HepG2 (cell line): ENCODE results near the gene STK32C. TPM values are rescaled to one million over a fixed set of nuclear protein-coding genes. Genes with fewer than 3 reads are reported as not detected.

Experiments used
- ATAC-seq: fragments of 200-7000 bp; cut with Tn5 transposase; 3 replicates; pipeline ENCODE4 v1.9.1; 2020; ENCODE audit warnings: mild to moderate bottlenecking, moderate library complexity
- BruUV-seq: library from RNA; stranded (reverse); fragments of 400-500 nt; replicated peaks from 2 replicates; lab custom pipeline; 2021; lab: Mats Ljungman, UMichigan
- CTCF ChIA-PET: fragments of 300-600 bp; formaldehyde crosslinking; extraction: SDS; loops from one replicate; lab custom pipeline; 2021; ENCODE audit warnings: low total read pairs, inconsistent platforms, low intra/inter-chr PET ratio; lab: Yijun Ruan, JAX
- POLR2A ChIA-PET: fragments of 350-600 bp; sonication (Branson Sonifier 250); formaldehyde crosslinking; loops from one replicate; lab custom pipeline; 2020; ENCODE audit warnings: antibody characterized with exemption, inconsistent platforms; lab: Yijun Ruan, JAX
- DNase-seq: peaks from one replicate; pipeline ENCODE4 v3.0.0-alpha.2; 2015; ENCODE audit warnings: low spot score
- FAIRE-seq: peaks from 3 replicates; lab custom pipeline; 2011; peaks lifted over from hg19 to GRCh38; lab: Jason Lieb, UNC
- H2AFZ ChIP-seq: one replicate; pipeline ENCODE4 v1.6.1; 2011; ENCODE audit warnings: low read length, inconsistent platforms
- H3K27ac ChIP-seq: fragments of 300-600 bp; 3 replicates; pipeline ENCODE4 v1.8.0; 2011; ENCODE audit warnings: mixed run types, mild to moderate bottlenecking, mixed read lengths, low read length, inconsistent platforms; ENCODE audit not compliant: insufficient read depth; ENCODE audit errors: extremely low read length
- H3K27me3 ChIP-seq, 2 experiments: fragments of 200-600 bp in 1 of 2; 2 replicates in 1 of 2; 3 replicates in 1 of 2; pipeline versions ENCODE4 v1.6.0 to v1.8.0; 2011; ENCODE audit warnings: low read length in 2 of 2, mild to moderate bottlenecking in 2 of 2, moderate library complexity in 2 of 2, inconsistent platforms in 1 of 2; ENCODE audit not compliant: insufficient read depth in 2 of 2, control insufficient read depth in 1 of 2
- H3K36me3 ChIP-seq, 2 experiments: fragments of 200-600 bp in 1 of 2; replicated peaks in 1 of 2; 2 replicates in 1 of 2; 3 replicates in 1 of 2; pipeline versions ENCODE4 v1.5.1 to v1.8.0; 2011; ENCODE audit warnings: low read length in 2 of 2, inconsistent platforms in 1 of 2; ENCODE audit not compliant: insufficient read depth in 2 of 2, control insufficient read depth in 1 of 2
- H3K4me1 ChIP-seq: 2 replicates; pipeline ENCODE4 v1.5.1; 2012; ENCODE audit warnings: low read length, inconsistent platforms; ENCODE audit not compliant: insufficient read depth
- H3K4me2 ChIP-seq: 2 replicates; pipeline ENCODE4 v1.6.0; 2011; ENCODE audit warnings: low read depth, low read length, inconsistent platforms
- H3K4me3 ChIP-seq, 3 experiments: fragments of 200-600 bp in 1 of 3; sonication (generic), shearing (Covaris generic) in 1 of 3; replicated peaks in 1 of 3; 2 replicates each; pipeline ENCODE4 v1.5.1; 2011 to 2016; ENCODE audit warnings: low read length in 3 of 3, inconsistent platforms in 2 of 3, low read depth in 2 of 3, mild to moderate bottlenecking in 2 of 3, control low read depth in 1 of 3, mixed read lengths in 1 of 3; ENCODE audit not compliant: insufficient read depth in 1 of 3
- H3K79me2 ChIP-seq: one replicate; pipeline ENCODE4 v1.6.1; 2011; ENCODE audit warnings: low read length, inconsistent platforms; ENCODE audit not compliant: insufficient read depth
- H3K9ac ChIP-seq: 2 replicates; pipeline ENCODE4 v1.6.0; 2011; ENCODE audit warnings: mild to moderate bottlenecking, low read depth, low read length, inconsistent platforms; ENCODE audit not compliant: insufficient read depth
- H3K9me3 ChIP-seq: 2 replicates; pipeline ENCODE4 v1.5.1; 2012; ENCODE audit warnings: mild to moderate bottlenecking, low read length
- H4K20me1 ChIP-seq: 2 replicates; pipeline ENCODE4 v1.6.0; 2011; ENCODE audit warnings: inconsistent platforms, mild to moderate bottlenecking, low read length, moderate library complexity; ENCODE audit not compliant: insufficient read depth
- NKX3-1 ChIP-seq: sonication (generic); formaldehyde crosslinking; IDR thresholded peaks from 2 replicates; pipeline ENCODE4 v1.5.0; 2020; ENCODE audit warnings: missing genetic modification reagents
- NONO ChIP-seq, 2 experiments: fragments of 450-650 bp in 1 of 2; sonication (generic) in 1 of 2; formaldehyde crosslinking in 1 of 2; IDR thresholded peaks in 1 of 2; conservative IDR thresholded peaks in 1 of 2; 2 replicates each; pipeline versions ENCODE4 v1.6.1 to v1.8.0; 2017 to 2022; ENCODE audit warnings: mild to moderate bottlenecking in 1 of 2, missing genetic modification reagents in 1 of 2, moderate library complexity in 1 of 2
- TMF1 ChIP-seq: sonication (generic); formaldehyde crosslinking; IDR thresholded peaks from 2 replicates; pipeline ENCODE4 v1.8.1; 2022; ENCODE audit warnings: low read depth, missing genetic modification reagents
- ZBTB3 ChIP-seq: sonication (generic); formaldehyde crosslinking; IDR thresholded peaks from 2 replicates; pipeline ENCODE4 v1.4.0; 2020; ENCODE audit warnings: low read depth, mild to moderate bottlenecking, moderate library complexity, missing genetic modification reagents, borderline replicate concordance
- ZNF281 ChIP-seq: sonication (generic); formaldehyde crosslinking; IDR thresholded peaks from 2 replicates; pipeline ENCODE4 v1.4.0; 2020; ENCODE audit warnings: missing genetic modification reagents, borderline replicate concordance
- ZNF761 ChIP-seq: sonication (generic); formaldehyde crosslinking; conservative IDR thresholded peaks from 2 replicates; pipeline ENCODE4 v1.4.0; 2020; ENCODE audit warnings: mild to moderate bottlenecking, missing genetic modification reagents
- WGBS: methylation state at CpG from one replicate; pipeline ENCODE4 v1.1.6; 2017; ENCODE audit warnings: low lambda C conversion rate; 5-methylcytosine and 5-hydroxymethylcytosine counted together
- in situ Hi-C: cut with HindIII; loops from 2 replicates; pipeline ENCODE4 v1.10.0; 2017; ENCODE audit warnings: low pct_unique_long_range_greater_than_20kb; ENCODE audit not compliant: extremely low pct_ligation_motif_present
- intact Hi-C: fragments of 100-400 bp; cut with micrococcal nuclease; formaldehyde crosslinking; loops from one replicate; pipeline ENCODE4 v1.10.0; 2022; ENCODE audit not compliant: unreplicated experiment
- polyA plus RNA-seq, 8 experiments: library from polyadenylated mRNA; depleted of rRNA in 3 of 8; stranded (reverse) in 7 of 8; unstranded in 1 of 8; fragments of >200 nt; fragmentation: Illumina TruSeq in 4 of 8; extraction: Trizol in 4 of 8; gene quantifications; 2 replicates each; pipeline versions ENCODE4 v1.2.1 to v1.2.3, GENCODE V29; 2011 to 2016; ENCODE audit warnings: low read depth in 4 of 8, missing spikeins in 1 of 8, mixed read lengths in 1 of 8; ENCODE audit not compliant: insufficient read depth in 1 of 8
- total RNA-seq, 5 experiments: library from RNA; depleted of rRNA; stranded (reverse); fragments of >200 nt; fragmentation: Illumina TruSeq; extraction: Trizol; gene quantifications; 2 replicates each; pipeline ENCODE4 v1.2.3, GENCODE V29; 2016; ENCODE audit warnings: low read depth in 1 of 5
- TF ChIP-seq, protein P1 (sequence below), 2 experiments: fragments of 450-650 bp in 1 of 2; sonication (generic) in 1 of 2; formaldehyde crosslinking in 1 of 2; IDR thresholded peaks; 2 replicates each; pipeline versions ENCODE4 v1.6.1 to v1.8.0; 2016 to 2022; ENCODE audit warnings: antibody characterized with exemption in 1 of 2, mild to moderate bottlenecking in 1 of 2, missing genetic modification reagents in 1 of 2

STK32C gene
- total and polyA plus RNA-seq, 2 of the 13 experiments (the other 11 are each of a cell fraction or from before 2014, with no cell fraction given) = 10.9 to 19.4 TPM

DNA sequence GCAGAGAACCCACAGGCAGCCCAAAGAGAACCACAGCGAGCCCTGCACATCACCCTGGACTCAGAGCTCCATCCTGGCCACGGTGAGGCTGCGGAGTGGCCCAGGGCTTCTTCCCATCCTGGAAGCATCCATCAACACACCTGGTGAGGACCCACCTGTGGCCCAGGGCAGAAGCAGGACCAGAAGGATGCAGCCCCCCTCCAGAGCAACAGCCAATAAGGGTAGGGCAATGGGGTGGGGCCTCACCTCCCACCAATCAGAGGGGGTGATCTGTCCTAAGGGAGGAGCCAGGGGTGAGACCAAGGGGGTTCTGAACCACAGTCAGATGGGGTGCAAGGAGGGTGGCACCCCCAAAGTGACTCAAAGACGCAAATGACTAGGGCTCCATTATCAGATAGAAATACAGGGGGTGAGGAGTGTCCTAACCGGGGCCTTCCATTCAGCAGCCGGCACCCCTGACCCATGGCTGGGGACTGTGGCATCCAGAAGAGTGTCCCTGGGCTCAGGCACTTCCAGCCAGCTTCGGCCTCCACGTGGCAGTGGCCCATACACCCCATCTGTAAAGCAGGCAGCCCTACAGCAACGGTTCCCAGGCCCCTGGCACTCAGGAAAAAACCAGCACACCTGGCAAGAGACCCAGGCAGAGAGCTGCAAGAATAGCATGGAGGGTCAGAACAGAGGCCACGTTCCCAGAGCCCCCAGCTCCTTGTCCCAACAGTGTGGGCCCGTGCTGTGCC lies 36.9 kb downstream of the STK32C start (continued):
- TF ChIP-seq ZNF281 = no peak
- TF ChIP-seq NONO (IDR thresholded peaks at IDR 0.05) = no peak
- TF ChIP-seq NONO (CRISPR knock-in tag; conservative IDR thresholded peaks at IDR 0.05) = no peak
- no peak for TF ChIP-seq ZNF761 (CRISPR knock-in tag)

GRCh38 chr10:132270256-132270655 lies 37.5 kb downstream of the STK32C start:
- intact Hi-C loops = no loop called here
- CTCF ChIA-PET = no interaction called here
- TF ChIP-seq, protein P1, sequence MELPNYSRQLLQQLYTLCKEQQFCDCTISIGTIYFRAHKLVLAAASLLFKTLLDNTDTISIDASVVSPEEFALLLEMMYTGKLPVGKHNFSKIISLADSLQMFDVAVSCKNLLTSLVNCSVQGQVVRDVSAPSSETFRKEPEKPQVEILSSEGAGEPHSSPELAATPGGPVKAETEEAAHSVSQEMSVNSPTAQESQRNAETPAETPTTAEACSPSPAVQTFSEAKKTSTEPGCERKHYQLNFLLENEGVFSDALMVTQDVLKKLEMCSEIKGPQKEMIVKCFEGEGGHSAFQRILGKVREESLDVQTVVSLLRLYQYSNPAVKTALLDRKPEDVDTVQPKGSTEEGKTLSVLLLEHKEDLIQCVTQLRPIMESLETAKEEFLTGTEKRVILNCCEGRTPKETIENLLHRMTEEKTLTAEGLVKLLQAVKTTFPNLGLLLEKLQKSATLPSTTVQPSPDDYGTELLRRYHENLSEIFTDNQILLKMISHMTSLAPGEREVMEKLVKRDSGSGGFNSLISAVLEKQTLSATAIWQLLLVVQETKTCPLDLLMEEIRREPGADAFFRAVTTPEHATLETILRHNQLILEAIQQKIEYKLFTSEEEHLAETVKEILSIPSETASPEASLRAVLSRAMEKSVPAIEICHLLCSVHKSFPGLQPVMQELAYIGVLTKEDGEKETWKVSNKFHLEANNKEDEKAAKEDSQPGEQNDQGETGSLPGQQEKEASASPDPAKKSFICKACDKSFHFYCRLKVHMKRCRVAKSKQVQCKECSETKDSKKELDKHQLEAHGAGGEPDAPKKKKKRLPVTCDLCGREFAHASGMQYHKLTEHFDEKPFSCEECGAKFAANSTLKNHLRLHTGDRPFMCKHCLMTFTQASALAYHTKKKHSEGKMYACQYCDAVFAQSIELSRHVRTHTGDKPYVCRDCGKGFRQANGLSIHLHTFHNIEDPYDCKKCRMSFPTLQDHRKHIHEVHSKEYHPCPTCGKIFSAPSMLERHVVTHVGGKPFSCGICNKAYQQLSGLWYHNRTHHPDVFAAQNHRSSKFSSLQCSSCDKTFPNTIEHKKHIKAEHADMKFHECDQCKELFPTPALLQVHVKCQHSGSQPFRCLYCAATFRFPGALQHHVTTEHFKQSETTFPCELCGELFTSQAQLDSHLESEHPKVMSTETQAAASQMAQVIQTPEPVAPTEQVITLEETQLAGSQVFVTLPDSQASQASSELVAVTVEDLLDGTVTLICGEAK (IDR thresholded peaks at IDR 0.05) = no peak
- TF ChIP-seq, protein P1 (CRISPR knock-in tag; IDR thresholded peaks at IDR 0.05) = no peak
- TF ChIP-seq NKX3-1 (CRISPR knock-in tag) (no peak), ZBTB3 (no peak), TMF1 (CRISPR knock-in tag) (no peak)

More at GRCh38 chr10:132270256-132270655, 37.5 kb downstream of the STK32C start:
- FAIRE-seq (no peak), ATAC-seq (no peak), DNase-seq (no peak)
- in situ Hi-C loops = no loop called here
- no peak overlapping the region for H3K27ac ChIP-seq
- no peak overlapping the region for H3K9ac ChIP-seq
- H3K9me3 ChIP-seq = no peaks in the 10 kb centered on the region
- H2AFZ ChIP-seq = no peak overlapping the region
- no peaks in the 10 kb centered on the region; the same call in none of the 2 replicates for H4K20me1 ChIP-seq
- H3K36me3 ChIP-seq = no peaks in the 10 kb centered on the region
- no peak overlapping the region for H3K4me3 ChIP-seq
- H3K4me2 ChIP-seq = no peak overlapping the region
- POLR2A ChIA-PET = no interaction called here
- H3K27me3 ChIP-seq = no peaks in the 10 kb centered on the region; a peak in 1 of 5 replicates
- peaks cover 12% of the 10 kb centered on the region; the same call in 1 of the 2 replicates for H3K4me1 ChIP-seq
- WGBS = 39% methylated on average over 3 of the region's 11 CpGs
- BruUV-seq = no TSS peak
- no peaks in the 10 kb centered on the region for H3K79me2 ChIP-seq
